Activated naive CD4-positive, alpha-beta T cell (primary cell): Measurements from ENCODE around the gene EVA1C.
"Not testable (repeated sequence)": the region's sequence is repeated elsewhere in the genome, so short reads cannot be mapped to it uniquely, and the experiment has no call there.

Experiments used
- DNase-seq, 4 experiments: peaks; one replicate each; lab custom pipeline; 2025; lab: John Stamatoyannopoulos, UW

Gene EVA1C

GRCh38 chr21:32499249-32500055 lies 86.9 kb downstream of the EVA1C start:
- DNase-seq, result no peak

- DNase-seq, result not testable (repeated sequence)
These were observed 91.1 kb downstream of the EVA1C start for GRCh38 chr21:32503641-32504040.

GRCh38 chr21:32505767-32506166 lies 93.3 kb downstream of the EVA1C start:
- not testable (repeated sequence) for DNase-seq

GRCh38 chr21:32506411-32506965 lies 94.0 kb downstream of the EVA1C start:
- DNase-seq, result not testable (repeated sequence)

GRCh38 chr21:32507342-32507919 lies 94.9 kb downstream of the EVA1C start:
- no peak for DNase-seq

GRCh38 chr21:32508036-32508435 lies 95.5 kb downstream of the EVA1C start:
- DNase-seq, result not testable (repeated sequence)

- no peak for DNase-seq
These were observed 96.1 kb downstream of the EVA1C start for GRCh38 chr21:32508558-32508957.

- not testable (repeated sequence) for DNase-seq
These were observed 96.5 kb downstream of the EVA1C start for GRCh38 chr21:32508975-32509374.

- no peak for DNase-seq
These were observed 102.0 kb downstream of the EVA1C start for GRCh38 chr21:32514275-32515055.

GRCh38 chr21:32515874-32516273 lies 103.4 kb downstream of the EVA1C start:
- DNase-seq, result no peak

GRCh38 chr21:32516756-32517649 lies 104.5 kb downstream of the EVA1C start:
- no peak for DNase-seq

- DNase-seq, result no peak
These were observed 107.7 kb downstream of the EVA1C start for GRCh38 chr21:32519945-32520874.

- DNase-seq, result no peak
These were observed 108.6 kb downstream of the EVA1C start for GRCh38 chr21:32520875-32521735.

GRCh38 chr21:32521736-32522355 lies 109.3 kb downstream of the EVA1C start:
- no peak for DNase-seq

GRCh38 chr21:32523463-32523862 lies 111.0 kb downstream of the EVA1C start:
- DNase-seq, result no peak

GRCh38 chr21:32523988-32524719 lies 111.6 kb downstream of the EVA1C start:
- no peak for DNase-seq

- DNase-seq, result no peak
These were observed 112.8 kb downstream of the EVA1C start for GRCh38 chr21:32525282-32525681.

- no peak for DNase-seq
These were observed 117.2 kb downstream of the EVA1C start for GRCh38 chr21:32529679-32530078.
